Measurements from ENCODE around the gene SAMD9. TPM values are rescaled to one million over a fixed set of nuclear protein-coding genes. Genes with fewer than 3 reads are reported as not detected.
"Not testable (repeated sequence)": the region's sequence is repeated elsewhere in the genome, so short reads cannot be mapped to it uniquely, and the experiment has no call there.

The SAMD9 gene
- total RNA-seq, 1 experiment from 2014 or later, result 12.1 TPM

DNA sequence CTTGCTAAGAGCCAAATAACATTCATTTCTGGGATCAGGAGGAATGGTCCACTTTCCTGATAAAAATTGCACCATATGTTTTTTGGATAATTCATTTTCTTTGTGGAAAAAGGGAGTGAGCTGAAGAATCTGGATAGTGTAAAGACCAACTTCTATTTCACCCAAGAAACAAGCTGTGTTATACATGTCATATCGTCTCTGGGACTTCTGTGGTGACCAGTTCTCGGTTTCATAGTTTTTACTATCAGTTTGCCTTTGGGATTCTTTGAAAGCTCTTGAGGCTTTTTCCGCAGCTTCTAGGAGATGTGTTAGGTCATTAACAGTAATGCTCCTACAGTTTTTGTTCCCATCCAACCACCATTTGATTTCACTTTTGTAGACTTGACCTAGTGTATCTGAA, 14.4 kb upstream of the SAMD9 start:
- Histone ChIP-seq H3K9me2 (ENCODE audit: insufficient read depth) (no peaks in the 10 kb centered on the region), H3K9me3 (ENCODE audit: insufficient read depth, low read depth) (no peaks in the 10 kb centered on the region), H3K4me3 (no peak overlapping the region), H3K79me2 (ENCODE audit: low read depth) (no peaks in the 10 kb centered on the region), H3K4me1 (replicated peaks; ENCODE audit: insufficient read depth) (no peaks in the 10 kb centered on the region), H3K27ac (no peak overlapping the region), H3K4me2 (no peak overlapping the region), H3F3A (ENCODE audit: insufficient read depth, low read depth) (no peaks in the 10 kb centered on the region), H4K20me1 (ENCODE audit: insufficient read depth) (no peaks in the 10 kb centered on the region), H2AFZ (no peak overlapping the region), H3K27me3 (ENCODE audit: insufficient read depth, low read depth) (no peaks in the 10 kb centered on the region), H3K36me3 (ENCODE audit: low read depth) (no peaks in the 10 kb centered on the region)
- ChIA-PET CTCF (no interaction called here), POLR2A (ENCODE audit: unreplicated experiment) (no interaction called here)
- BruUV-seq (replicated peaks), result no TSS peak
- TF ChIP-seq CTCF (conservative IDR thresholded peaks at IDR 0.05), result no peak
- TF ChIP-seq EZH2 (IDR thresholded peaks at IDR 0.05; ENCODE audit: low read depth), result no peak
- no peak for DNase-seq
- intact Hi-C loops (cut with micrococcal nuclease; ENCODE audit: unreplicated experiment), result no loop called here

DNA sequence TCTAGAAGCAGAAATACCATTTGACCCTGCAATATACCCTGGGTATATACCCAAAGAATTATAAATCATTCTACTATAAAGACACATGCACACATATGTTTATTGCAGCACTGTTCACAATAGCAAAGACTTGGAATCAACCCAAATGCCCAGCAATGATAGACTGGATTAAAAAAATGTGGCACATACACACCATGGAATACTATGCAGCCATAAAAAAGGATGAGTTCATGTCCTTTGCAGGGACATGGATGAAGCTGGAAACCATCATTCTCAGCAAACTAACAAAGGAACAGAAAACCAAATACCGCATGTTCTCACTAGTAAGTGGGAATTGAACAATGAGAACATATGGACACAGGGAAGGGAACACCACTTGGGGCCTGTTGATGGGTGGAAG, 9.2 kb upstream of the SAMD9 start:
- H2AFZ ChIP-seq; CTCF ChIA-PET; H3K4me3 ChIP-seq; H3K4me2 ChIP-seq; DNase-seq; H4K20me1 ChIP-seq (ENCODE audit: insufficient read depth); H3K4me1 ChIP-seq (replicated peaks; ENCODE audit: insufficient read depth); H3K36me3 ChIP-seq (ENCODE audit: low read depth); intact Hi-C loops (cut with micrococcal nuclease; ENCODE audit: unreplicated experiment); H3K27ac ChIP-seq; H3K9me2 ChIP-seq (ENCODE audit: insufficient read depth); BruUV-seq (replicated peaks); H3K79me2 ChIP-seq (ENCODE audit: low read depth); H3F3A ChIP-seq (ENCODE audit: insufficient read depth, low read depth); H3K9me3 ChIP-seq (ENCODE audit: insufficient read depth, low read depth); H3K27me3 ChIP-seq (ENCODE audit: insufficient read depth, low read depth); POLR2A ChIA-PET (ENCODE audit: unreplicated experiment): not testable (repeated sequence)

- intact Hi-C loops (cut with micrococcal nuclease; ENCODE audit: unreplicated experiment); H3K36me3 ChIP-seq (ENCODE audit: low read depth); H3K4me3 ChIP-seq; H3K79me2 ChIP-seq (ENCODE audit: low read depth); H3K9me3 ChIP-seq (ENCODE audit: insufficient read depth, low read depth); H2AFZ ChIP-seq; H3K27ac ChIP-seq; POLR2A ChIA-PET (ENCODE audit: unreplicated experiment); H3K9me2 ChIP-seq (ENCODE audit: insufficient read depth); H4K20me1 ChIP-seq (ENCODE audit: insufficient read depth); BruUV-seq (replicated peaks); DNase-seq; H3K4me2 ChIP-seq; CTCF ChIA-PET; H3K27me3 ChIP-seq (ENCODE audit: insufficient read depth, low read depth): not testable (repeated sequence)
- H3F3A ChIP-seq (ENCODE audit: insufficient read depth, low read depth), result peaks cover 15% of the 10 kb centered on the region; the same call in 1 of the 2 replicates
- H3K4me1 ChIP-seq (replicated peaks; ENCODE audit: insufficient read depth), result peaks cover 18% of the 10 kb centered on the region
Observed at GRCh38 chr7:93123532-93123931, 5.8 kb upstream of the SAMD9 start.

DNA sequence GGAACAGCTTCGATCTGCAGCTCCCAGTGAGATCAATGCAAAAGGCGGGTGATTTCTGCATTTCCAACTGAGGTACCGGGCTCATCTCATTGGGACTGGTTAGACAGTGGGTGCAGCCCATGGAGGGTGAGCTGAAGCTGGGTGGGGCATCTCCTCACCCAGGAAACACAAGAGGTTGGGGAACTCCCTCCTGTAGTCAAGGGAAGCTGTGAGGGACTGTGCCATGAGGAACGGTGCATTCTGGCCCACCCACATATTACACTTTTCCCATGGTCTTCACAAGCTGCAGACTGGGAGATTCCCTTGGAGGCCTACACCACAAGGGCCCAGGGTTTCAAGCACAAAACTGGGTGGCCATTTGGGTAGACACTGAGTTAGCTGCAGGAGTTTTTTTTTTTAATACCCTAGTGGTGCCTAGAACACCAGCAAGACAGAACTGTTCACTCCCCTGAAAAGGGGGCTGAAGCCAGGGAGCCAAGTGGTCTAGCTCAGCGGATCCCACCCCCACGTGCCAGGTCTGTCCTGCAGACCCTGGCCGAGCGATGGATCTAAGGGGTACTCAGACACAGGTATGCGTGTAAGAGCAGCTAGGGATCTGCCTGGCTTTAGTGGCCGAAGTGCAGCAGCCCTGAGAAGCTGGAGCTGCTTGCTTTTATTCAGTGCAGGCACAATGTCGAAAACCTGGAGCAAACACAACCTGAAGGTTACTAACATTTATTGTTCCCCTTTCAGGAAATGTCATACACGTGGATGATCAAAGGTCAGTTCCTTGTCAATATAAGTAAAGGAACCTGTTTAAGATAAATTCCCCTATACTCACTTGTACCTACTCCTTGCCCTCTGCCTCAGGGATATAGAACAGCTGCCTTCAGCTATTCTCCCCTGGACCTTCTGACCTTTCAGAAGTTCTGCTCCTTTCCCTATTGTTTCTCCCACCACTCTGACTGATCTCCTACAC, 3.1 kb upstream of the SAMD9 start:
- no peak for TF ChIP-seq CTCF (conservative IDR thresholded peaks at IDR 0.05)
- TF ChIP-seq EZH2 (IDR thresholded peaks at IDR 0.05; ENCODE audit: low read depth), result no peak
- Histone ChIP-seq H3K36me3 (ENCODE audit: low read depth) (no peaks in the 10 kb centered on the region), H3K4me1 (replicated peaks; ENCODE audit: insufficient read depth) (peaks cover 44% of the 10 kb centered on the region), H3K4me3 (no peak overlapping the region), H3K9me2 (ENCODE audit: insufficient read depth) (no peaks in the 10 kb centered on the region), H3K4me2 (no peak overlapping the region), H3K9me3 (ENCODE audit: insufficient read depth, low read depth) (0 out of 2 replicates have a peak, but pooled peaks cover 8% of the 10 kb centered on the region), H2AFZ (no peak overlapping the region), H3K27me3 (ENCODE audit: insufficient read depth, low read depth) (no peaks in the 10 kb centered on the region), H4K20me1 (ENCODE audit: insufficient read depth) (no peaks in the 10 kb centered on the region), H3K79me2 (ENCODE audit: low read depth) (0 out of 2 replicates have a peak, but pooled peaks cover 5% of the 10 kb centered on the region), H3K27ac (peak overlapping the region; percentile 95), H3F3A (ENCODE audit: insufficient read depth, low read depth) (peaks cover 20% of the 10 kb centered on the region)
- BruUV-seq (replicated peaks), result no TSS peak
- ChIA-PET CTCF (interaction anchor here (0.6 kb wide), 1 partner anchor 302 kb away, joined by 3 read pairs; no protein-coding TSS in a partner anchor), POLR2A (ENCODE audit: unreplicated experiment) (no interaction called here)
- no peak for DNase-seq
- intact Hi-C loops (cut with micrococcal nuclease; ENCODE audit: unreplicated experiment), result no loop called here
